Measurements from ENCODE around the gene FREM2.

FREM2 gene

DNA sequence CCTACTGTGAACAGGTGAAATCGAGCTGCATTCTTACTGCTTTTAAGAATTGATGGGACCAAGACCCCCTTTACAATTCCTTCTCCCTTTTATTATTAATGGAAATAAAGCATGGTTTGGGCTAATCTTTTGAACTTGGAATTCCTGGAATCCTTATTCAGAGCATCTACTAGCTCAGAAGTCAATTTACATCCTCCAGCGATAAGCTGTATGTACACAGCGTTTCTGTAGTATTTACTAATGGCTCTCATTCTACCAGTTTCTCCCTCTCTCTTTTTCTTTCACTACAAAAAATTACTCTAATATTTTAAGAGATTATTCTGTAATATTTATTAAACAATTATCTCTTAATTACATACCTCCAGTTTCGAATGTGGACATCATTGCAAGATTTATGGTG is 31.5 kb downstream of the FREM2 start:
- H3K4me3 ChIP-seq (ENCODE audit: low read depth, low read length): no peak overlapping the region
- no peaks in the 10 kb centered on the region for H3K4me1 ChIP-seq (ENCODE audit: control insufficient read depth, insufficient read depth, low read length)
- ChIA-PET POLR2A (no interaction called here), CTCF (no interaction called here)
- H3K9me3 ChIP-seq (ENCODE audit: control insufficient read depth, insufficient read depth, low read depth, low read length): no peaks in the 10 kb centered on the region
- no peak overlapping the region for H3K27ac ChIP-seq (ENCODE audit: extremely low read depth, low read depth, low read length)
- TF ChIP-seq ZNF670 (tag by site-specific recombination; IDR thresholded peaks at IDR 0.05; ENCODE audit: low read depth): no peak
- TF ChIP-seq, protein P1, sequence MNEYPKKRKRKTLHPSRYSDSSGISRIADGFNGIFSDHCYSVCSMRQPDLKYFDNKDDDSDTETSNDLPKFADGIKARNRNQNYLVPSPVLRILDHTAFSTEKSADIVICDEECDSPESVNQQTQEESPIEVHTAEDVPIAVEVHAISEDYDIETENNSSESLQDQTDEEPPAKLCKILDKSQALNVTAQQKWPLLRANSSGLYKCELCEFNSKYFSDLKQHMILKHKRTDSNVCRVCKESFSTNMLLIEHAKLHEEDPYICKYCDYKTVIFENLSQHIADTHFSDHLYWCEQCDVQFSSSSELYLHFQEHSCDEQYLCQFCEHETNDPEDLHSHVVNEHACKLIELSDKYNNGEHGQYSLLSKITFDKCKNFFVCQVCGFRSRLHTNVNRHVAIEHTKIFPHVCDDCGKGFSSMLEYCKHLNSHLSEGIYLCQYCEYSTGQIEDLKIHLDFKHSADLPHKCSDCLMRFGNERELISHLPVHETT (tag by site-specific recombination; IDR thresholded peaks at IDR 0.05): no peak
- TF ChIP-seq SETDB1 (IDR thresholded peaks at IDR 0.05; ENCODE audit: insufficient read length, low read length): no peak
- no peak for TF ChIP-seq ZNF837 (tag by site-specific recombination; IDR thresholded peaks at IDR 0.05)
- no peak for TF ChIP-seq ZNF843 (tag by site-specific recombination; IDR thresholded peaks at IDR 0.05)
- no peak for TF ChIP-seq ZNF558 (tag by site-specific recombination; IDR thresholded peaks at IDR 0.05)
- TF ChIP-seq, protein P2, sequence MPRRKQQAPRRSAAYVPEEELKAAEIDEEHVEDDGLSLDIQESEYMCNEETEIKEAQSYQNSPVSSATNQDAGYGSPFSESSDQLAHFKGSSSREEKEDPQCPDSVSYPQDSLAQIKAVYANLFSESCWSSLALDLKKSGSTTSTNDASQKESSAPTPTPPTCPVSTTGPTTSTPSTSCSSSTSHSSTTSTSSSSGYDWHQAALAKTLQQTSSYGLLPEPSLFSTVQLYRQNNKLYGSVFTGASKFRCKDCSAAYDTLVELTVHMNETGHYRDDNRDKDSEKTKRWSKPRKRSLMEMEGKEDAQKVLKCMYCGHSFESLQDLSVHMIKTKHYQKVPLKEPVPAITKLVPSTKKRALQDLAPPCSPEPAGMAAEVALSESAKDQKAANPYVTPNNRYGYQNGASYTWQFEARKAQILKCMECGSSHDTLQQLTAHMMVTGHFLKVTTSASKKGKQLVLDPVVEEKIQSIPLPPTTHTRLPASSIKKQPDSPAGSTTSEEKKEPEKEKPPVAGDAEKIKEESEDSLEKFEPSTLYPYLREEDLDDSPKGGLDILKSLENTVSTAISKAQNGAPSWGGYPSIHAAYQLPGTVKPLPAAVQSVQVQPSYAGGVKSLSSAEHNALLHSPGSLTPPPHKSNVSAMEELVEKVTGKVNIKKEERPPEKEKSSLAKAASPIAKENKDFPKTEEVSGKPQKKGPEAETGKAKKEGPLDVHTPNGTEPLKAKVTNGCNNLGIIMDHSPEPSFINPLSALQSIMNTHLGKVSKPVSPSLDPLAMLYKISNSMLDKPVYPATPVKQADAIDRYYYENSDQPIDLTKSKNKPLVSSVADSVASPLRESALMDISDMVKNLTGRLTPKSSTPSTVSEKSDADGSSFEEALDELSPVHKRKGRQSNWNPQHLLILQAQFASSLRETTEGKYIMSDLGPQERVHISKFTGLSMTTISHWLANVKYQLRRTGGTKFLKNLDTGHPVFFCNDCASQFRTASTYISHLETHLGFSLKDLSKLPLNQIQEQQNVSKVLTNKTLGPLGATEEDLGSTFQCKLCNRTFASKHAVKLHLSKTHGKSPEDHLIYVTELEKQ (tag by site-specific recombination; IDR thresholded peaks at IDR 0.05; ENCODE audit: borderline replicate concordance): no peak
- TF ChIP-seq, protein P3, sequence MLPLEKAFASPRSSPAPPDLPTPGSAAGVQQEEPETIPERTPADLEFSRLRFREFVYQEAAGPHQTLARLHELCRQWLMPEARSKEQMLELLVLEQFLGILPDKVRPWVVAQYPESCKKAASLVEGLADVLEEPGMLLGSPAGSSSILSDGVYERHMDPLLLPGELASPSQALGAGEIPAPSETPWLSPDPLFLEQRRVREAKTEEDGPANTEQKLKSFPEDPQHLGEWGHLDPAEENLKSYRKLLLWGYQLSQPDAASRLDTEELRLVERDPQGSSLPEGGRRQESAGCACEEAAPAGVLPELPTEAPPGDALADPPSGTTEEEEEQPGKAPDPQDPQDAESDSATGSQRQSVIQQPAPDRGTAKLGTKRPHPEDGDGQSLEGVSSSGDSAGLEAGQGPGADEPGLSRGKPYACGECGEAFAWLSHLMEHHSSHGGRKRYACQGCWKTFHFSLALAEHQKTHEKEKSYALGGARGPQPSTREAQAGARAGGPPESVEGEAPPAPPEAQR (tag by site-specific recombination; IDR thresholded peaks at IDR 0.05): no peak
- no peak for TF ChIP-seq RBAK (tag by site-specific recombination; IDR thresholded peaks at IDR 0.05)
- no peak for TF ChIP-seq ZNF223 (tag by site-specific recombination; IDR thresholded peaks at IDR 0.05)
- no peak for TF ChIP-seq EGR2 (tag by site-specific recombination; IDR thresholded peaks at IDR 0.05; ENCODE audit: low read depth)
- TF ChIP-seq, protein P4, sequence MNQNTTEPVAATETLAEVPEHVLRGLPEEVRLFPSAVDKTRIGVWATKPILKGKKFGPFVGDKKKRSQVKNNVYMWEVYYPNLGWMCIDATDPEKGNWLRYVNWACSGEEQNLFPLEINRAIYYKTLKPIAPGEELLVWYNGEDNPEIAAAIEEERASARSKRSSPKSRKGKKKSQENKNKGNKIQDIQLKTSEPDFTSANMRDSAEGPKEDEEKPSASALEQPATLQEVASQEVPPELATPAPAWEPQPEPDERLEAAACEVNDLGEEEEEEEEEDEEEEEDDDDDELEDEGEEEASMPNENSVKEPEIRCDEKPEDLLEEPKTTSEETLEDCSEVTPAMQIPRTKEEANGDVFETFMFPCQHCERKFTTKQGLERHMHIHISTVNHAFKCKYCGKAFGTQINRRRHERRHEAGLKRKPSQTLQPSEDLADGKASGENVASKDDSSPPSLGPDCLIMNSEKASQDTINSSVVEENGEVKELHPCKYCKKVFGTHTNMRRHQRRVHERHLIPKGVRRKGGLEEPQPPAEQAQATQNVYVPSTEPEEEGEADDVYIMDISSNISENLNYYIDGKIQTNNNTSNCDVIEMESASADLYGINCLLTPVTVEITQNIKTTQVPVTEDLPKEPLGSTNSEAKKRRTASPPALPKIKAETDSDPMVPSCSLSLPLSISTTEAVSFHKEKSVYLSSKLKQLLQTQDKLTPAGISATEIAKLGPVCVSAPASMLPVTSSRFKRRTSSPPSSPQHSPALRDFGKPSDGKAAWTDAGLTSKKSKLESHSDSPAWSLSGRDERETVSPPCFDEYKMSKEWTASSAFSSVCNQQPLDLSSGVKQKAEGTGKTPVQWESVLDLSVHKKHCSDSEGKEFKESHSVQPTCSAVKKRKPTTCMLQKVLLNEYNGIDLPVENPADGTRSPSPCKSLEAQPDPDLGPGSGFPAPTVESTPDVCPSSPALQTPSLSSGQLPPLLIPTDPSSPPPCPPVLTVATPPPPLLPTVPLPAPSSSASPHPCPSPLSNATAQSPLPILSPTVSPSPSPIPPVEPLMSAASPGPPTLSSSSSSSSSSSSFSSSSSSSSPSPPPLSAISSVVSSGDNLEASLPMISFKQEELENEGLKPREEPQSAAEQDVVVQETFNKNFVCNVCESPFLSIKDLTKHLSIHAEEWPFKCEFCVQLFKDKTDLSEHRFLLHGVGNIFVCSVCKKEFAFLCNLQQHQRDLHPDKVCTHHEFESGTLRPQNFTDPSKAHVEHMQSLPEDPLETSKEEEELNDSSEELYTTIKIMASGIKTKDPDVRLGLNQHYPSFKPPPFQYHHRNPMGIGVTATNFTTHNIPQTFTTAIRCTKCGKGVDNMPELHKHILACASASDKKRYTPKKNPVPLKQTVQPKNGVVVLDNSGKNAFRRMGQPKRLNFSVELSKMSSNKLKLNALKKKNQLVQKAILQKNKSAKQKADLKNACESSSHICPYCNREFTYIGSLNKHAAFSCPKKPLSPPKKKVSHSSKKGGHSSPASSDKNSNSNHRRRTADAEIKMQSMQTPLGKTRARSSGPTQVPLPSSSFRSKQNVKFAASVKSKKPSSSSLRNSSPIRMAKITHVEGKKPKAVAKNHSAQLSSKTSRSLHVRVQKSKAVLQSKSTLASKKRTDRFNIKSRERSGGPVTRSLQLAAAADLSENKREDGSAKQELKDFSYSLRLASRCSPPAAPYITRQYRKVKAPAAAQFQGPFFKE (tag by site-specific recombination; IDR thresholded peaks at IDR 0.05; ENCODE audit: borderline replicate concordance): no peak
- TF ChIP-seq MEIS1 (CRISPR knock-in tag; IDR thresholded peaks at IDR 0.05; ENCODE audit: borderline replicate concordance): no peak
- no peak for TF ChIP-seq ZNF658 (tag by site-specific recombination; IDR thresholded peaks at IDR 0.05)
- no peak for TF ChIP-seq ZNF626 (tag by site-specific recombination; IDR thresholded peaks at IDR 0.05)
- H3K36me3 ChIP-seq (ENCODE audit: control insufficient read depth in 2 of 2, insufficient read depth in 1 of 2, low read length in 2 of 2): no peaks in the 10 kb centered on the region
